Astrocyte of the cerebellum (primary cell): Measurements from ENCODE around the gene PKD2L2.
"Not testable (repeated sequence)": the region's sequence is repeated elsewhere in the genome, so short reads cannot be mapped to it uniquely, and the experiment has no call there.

ENCODE experiments used
- DNase-seq: peaks from one replicate; pipeline ENCODE4 v3.0.0-alpha.2; 2011; ENCODE audit warnings: low read depth
- H3K4me3 ChIP-seq: 2 replicates; pipeline ENCODE4 v1.5.1; 2011; ENCODE audit warnings: mild to moderate bottlenecking, low read depth, low read length, moderate library complexity
- CTCF ChIP-seq: IDR thresholded peaks from 2 replicates; pipeline ENCODE4 v1.5.1; 2012; ENCODE audit warnings: low read length, low read depth, moderate library complexity, mild to moderate bottlenecking; ENCODE audit errors: missing control alignments
- in situ Hi-C: cut with HindIII; loops from 2 replicates; pipeline ENCODE4 v1.10.0; 2017; ENCODE audit warnings: low sequenced_read_pairs

PKD2L2 gene

GRCh38 chr5:137888863-137889759, at the start of gene PKD2L2:
TSS of gene PKD2L2 (plus strand) at chr5:137889457. CDS start at chr5:137889492, 35 bp downstream.
- peak within 1 kb of the TSS; percentile 39 for H3K4me3 ChIP-seq
- peak; percentile 8 for TF ChIP-seq CTCF
- in situ Hi-C loops = no loop called here
- DNase-seq = peak; percentile 29

DNA sequence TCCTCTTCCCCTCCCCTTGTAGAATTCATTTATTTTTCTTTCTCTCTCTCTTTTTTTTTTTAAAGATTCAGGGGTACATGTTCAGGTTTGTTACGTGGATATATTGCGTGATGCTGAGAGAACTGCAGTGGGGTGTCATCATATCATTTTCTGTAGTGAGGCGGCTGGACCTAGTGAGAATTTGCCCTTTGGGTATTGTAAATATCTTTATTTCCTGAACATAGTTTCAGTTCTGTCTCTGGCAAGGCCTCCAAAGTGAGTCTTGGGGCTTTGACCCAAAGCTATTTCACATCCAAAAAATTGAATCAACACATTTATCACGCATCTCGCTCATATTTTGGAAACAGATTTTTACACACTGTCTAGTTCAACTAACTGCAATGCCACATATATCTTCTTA, 47.0 kb upstream of the PKD2L2 start:
- no peak for TF ChIP-seq CTCF
- no peak for DNase-seq
- in situ Hi-C loops = no loop called here

DNA sequence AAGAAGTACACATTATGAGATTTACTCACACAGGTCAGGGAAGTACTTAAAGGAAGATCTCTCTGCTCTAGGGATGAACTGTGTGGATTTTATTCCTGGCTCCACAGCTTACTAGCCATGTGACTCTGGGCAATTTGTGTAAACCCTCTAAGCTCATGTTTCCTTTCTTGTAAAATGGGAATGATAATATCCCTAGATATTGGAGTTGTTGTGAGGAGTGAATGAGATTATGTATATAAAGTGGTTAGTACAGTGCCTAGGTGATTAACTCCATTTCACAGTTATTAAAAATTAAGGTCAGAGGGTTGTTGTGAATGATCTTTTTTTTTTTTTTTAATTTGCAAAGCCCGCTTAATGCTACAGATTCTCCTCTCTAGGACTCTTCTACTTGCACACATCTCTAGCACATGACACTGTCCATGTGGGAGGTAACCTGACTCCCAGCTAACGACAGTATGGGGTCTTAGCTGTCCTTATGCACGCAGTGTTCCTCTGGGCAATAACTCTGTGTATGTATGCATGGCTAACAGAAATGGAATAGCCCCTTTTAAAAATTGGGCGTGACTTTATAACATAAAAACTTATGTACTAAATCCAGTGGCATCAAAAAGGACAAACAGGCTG, 45.5 kb upstream of the PKD2L2 start:
- no peak for TF ChIP-seq CTCF
- in situ Hi-C loops = no loop called here
- H3K4me3 ChIP-seq = no peak overlapping the region
- DNase-seq = no peak

More for the DNA sequence above, 47.0 kb upstream of the PKD2L2 start:
- no peak overlapping the region for H3K4me3 ChIP-seq

DNA sequence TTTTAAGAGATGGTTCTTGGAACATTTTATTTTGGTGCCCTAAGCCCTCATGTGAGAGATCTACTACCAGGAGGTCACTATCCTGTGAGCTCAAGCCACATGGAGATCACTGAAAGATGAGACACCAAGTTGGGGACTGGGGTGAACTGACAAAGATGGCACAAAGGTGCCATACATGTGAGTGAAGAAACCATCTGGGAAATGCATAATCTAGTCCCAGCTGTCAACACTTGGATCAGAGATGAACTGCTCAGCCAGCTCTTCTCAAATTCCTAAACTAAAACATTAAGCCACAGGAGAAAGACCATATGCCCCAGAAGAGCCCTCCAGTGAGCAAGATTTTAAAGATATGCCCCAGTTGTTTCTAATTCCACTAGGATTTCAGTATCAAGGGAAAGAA, 43.8 kb upstream of the PKD2L2 start:
- no peak for TF ChIP-seq CTCF
- in situ Hi-C loops = no loop called here
- H3K4me3 ChIP-seq = no peak overlapping the region
- no peak for DNase-seq

GRCh38 chr5:137847687-137848086, 41.6 kb upstream of the PKD2L2 start:
- in situ Hi-C loops = no loop called here
- no peak for DNase-seq
- no peak for TF ChIP-seq CTCF
- no peak overlapping the region for H3K4me3 ChIP-seq

GRCh38 chr5:137853165-137853564, 36.1 kb upstream of the PKD2L2 start:
- in situ Hi-C loops, H3K4me3 ChIP-seq, DNase-seq: not testable (repeated sequence)

- no peak overlapping the region for H3K4me3 ChIP-seq
- TF ChIP-seq CTCF = no peak
- DNase-seq = no peak
- in situ Hi-C loops = no loop called here
Measured at GRCh38 chr5:137856201-137856600, 33.1 kb upstream of the PKD2L2 start.
